IMR-90 (cell line): ENCODE results near the gene TIPARP. TPM values are rescaled to one million over a fixed set of nuclear protein-coding genes. Genes with fewer than 3 reads are reported as not detected.

Experiments used
- ATAC-seq: fragments of 200-7000 bp; cut with Tn5 transposase; 2 replicates; pipeline ENCODE4 v1.9.1; 2020; ENCODE audit warnings: low read depth, mild to moderate bottlenecking, moderate library complexity
- BruUV-seq: library from RNA; stranded (reverse); fragments of 400-500 nt; replicated peaks from 2 replicates; lab custom pipeline; 2021; lab: Mats Ljungman, UMichigan
- CTCF ChIA-PET: fragments of 300-600 bp; formaldehyde crosslinking; extraction: SDS; loops from one replicate; lab custom pipeline; 2021; ENCODE audit warnings: antibody characterized with exemption; lab: Yijun Ruan, JAX
- POLR2A ChIA-PET: fragments of 300-600 bp; sonication (Branson Sonifier 250); formaldehyde crosslinking; loops from one replicate; lab custom pipeline; 2022; ENCODE audit warnings: antibody characterized with exemption; ENCODE audit not compliant: unreplicated experiment; lab: Charles Lee
- DNase-seq: peaks from one replicate; pipeline ENCODE4 v3.0.0; 2013
- H2AFZ ChIP-seq: replicated peaks from 2 replicates; pipeline ENCODE3; 2013; ENCODE audit warnings: low read length, mild to moderate bottlenecking; ENCODE audit not compliant: poor library complexity
- H2AK5ac ChIP-seq: 2 replicates; pipeline ENCODE4 v1.6.1; 2013; ENCODE audit warnings: low read depth, low read length, inconsistent platforms
- H2AK9ac ChIP-seq: replicated peaks from 2 replicates; pipeline ENCODE3; 2013; ENCODE audit warnings: mild to moderate bottlenecking, low read depth, low read length, moderate library complexity; ENCODE audit not compliant: poor library complexity
- H2BK120ac ChIP-seq: 2 replicates; pipeline ENCODE4 v1.6.1; 2013; ENCODE audit warnings: low read depth, low read length, inconsistent platforms
- H2BK15ac ChIP-seq: 3 replicates; pipeline ENCODE4 v1.6.1; 2013; ENCODE audit warnings: low read depth, low read length, inconsistent platforms
- H2BK20ac ChIP-seq: 2 replicates; pipeline ENCODE4 v1.6.1; 2013; ENCODE audit warnings: low read depth, mild to moderate bottlenecking, inconsistent platforms, low read length, moderate library complexity
- H2BK5ac ChIP-seq: 2 replicates; pipeline ENCODE4 v1.6.1; 2013; ENCODE audit warnings: mild to moderate bottlenecking, low read depth, low read length, inconsistent platforms; ENCODE audit not compliant: poor library complexity, severe bottlenecking
- H3K14ac ChIP-seq: replicated peaks from 2 replicates; pipeline ENCODE4 v1.6.1; 2013; ENCODE audit warnings: low read depth, low read length, inconsistent platforms
- H3K18ac ChIP-seq: 2 replicates; pipeline ENCODE4 v1.6.1; 2013; ENCODE audit warnings: low read depth, low read length, control low read depth
- H3K23ac ChIP-seq: 2 replicates; pipeline ENCODE4 v1.6.1; 2013; ENCODE audit warnings: low read depth, low read length, inconsistent platforms
- H3K27ac ChIP-seq: 2 replicates; pipeline ENCODE4 v1.5.1; 2013; ENCODE audit warnings: mild to moderate bottlenecking, control low read depth, low read length; ENCODE audit not compliant: insufficient read depth
- H3K27me3 ChIP-seq: 2 replicates; pipeline ENCODE4 v1.6.1; 2013; ENCODE audit warnings: low read length; ENCODE audit not compliant: control insufficient read depth, insufficient read depth
- H3K36me3 ChIP-seq: 2 replicates; pipeline ENCODE4 v1.6.1; 2013; ENCODE audit warnings: low read length, mixed read lengths; ENCODE audit not compliant: control insufficient read depth, insufficient read depth
- H3K4ac ChIP-seq: 2 replicates; pipeline ENCODE4 v1.6.1; 2013; ENCODE audit warnings: low read depth, low read length, inconsistent platforms
- H3K4me1 ChIP-seq: 2 replicates; pipeline ENCODE4 v1.6.1; 2013; ENCODE audit warnings: low read length, mixed read lengths; ENCODE audit not compliant: control insufficient read depth, insufficient read depth
- H3K4me2 ChIP-seq: 2 replicates; pipeline ENCODE4 v1.6.1; 2013; ENCODE audit warnings: low read depth, mild to moderate bottlenecking, control low read depth, low read length, moderate library complexity
- H3K4me3 ChIP-seq: 2 replicates; pipeline ENCODE4 v1.5.1; 2013; ENCODE audit warnings: low read depth, mild to moderate bottlenecking, control low read depth, low read length, moderate library complexity; ENCODE audit not compliant: insufficient read depth
- H3K56ac ChIP-seq: 2 replicates; pipeline ENCODE4 v1.6.1; 2013; ENCODE audit warnings: low read length, inconsistent platforms; ENCODE audit not compliant: insufficient read depth; ENCODE audit errors: extremely low read depth
- H3K79me1 ChIP-seq, 2 experiments: 2 replicates each; pipeline ENCODE4 v1.6.1; 2013; ENCODE audit warnings: low read length in 2 of 2, inconsistent platforms in 1 of 2, low read depth in 1 of 2
- H3K9ac ChIP-seq: 2 replicates; pipeline ENCODE4 v1.6.1; 2013; ENCODE audit warnings: low read depth, low read length, control low read depth
- H3K9me1 ChIP-seq: 2 replicates; pipeline ENCODE4 v1.6.1; 2013; ENCODE audit warnings: low read length, inconsistent platforms; ENCODE audit not compliant: insufficient read depth
- H3K9me3 ChIP-seq: 2 replicates; pipeline ENCODE4 v1.6.1; 2013; ENCODE audit warnings: low read length; ENCODE audit not compliant: control insufficient read depth, insufficient read depth
- H4K20me1 ChIP-seq: 2 replicates; pipeline ENCODE4 v1.6.1; 2013; ENCODE audit warnings: low read length, inconsistent platforms; ENCODE audit not compliant: insufficient read depth
- H4K5ac ChIP-seq: 2 replicates; pipeline ENCODE4 v1.6.1; 2013; ENCODE audit warnings: mild to moderate bottlenecking, low read depth, low read length, control low read depth
- H4K8ac ChIP-seq, 2 experiments: 2 replicates each; pipeline ENCODE4 v1.6.1; 2013; ENCODE audit warnings: low read depth in 2 of 2, low read length in 2 of 2, control low read depth in 1 of 2, inconsistent platforms in 1 of 2
- H4K91ac ChIP-seq: 2 replicates; pipeline ENCODE4 v1.6.1; 2013; ENCODE audit warnings: low read depth, low read length, inconsistent platforms; ENCODE audit not compliant: insufficient read depth
- BHLHE40 ChIP-seq: fragments of 150-350 bp; IDR thresholded peaks from 2 replicates; pipeline ENCODE4 v1.6.1; 2016; ENCODE audit warnings: mild to moderate bottlenecking, low read depth, low read length
- CEBPB ChIP-seq: IDR thresholded peaks from 2 replicates; pipeline ENCODE4 v1.6.1; 2012; ENCODE audit warnings: low read depth, low read length, improper control_type of control experiment
- CHD1 ChIP-seq: IDR thresholded peaks from 2 replicates; pipeline ENCODE4 v1.6.1; 2012; ENCODE audit warnings: low read depth, low read length, improper control_type of control experiment
- MAZ ChIP-seq: IDR thresholded peaks from 2 replicates; pipeline ENCODE4 v1.6.1; 2012; ENCODE audit warnings: low read depth, mild to moderate bottlenecking, low read length, improper control_type of control experiment, moderate library complexity, borderline replicate concordance
- NFE2L2 ChIP-seq: fragments of 150-350 bp; IDR thresholded peaks from 2 replicates; pipeline ENCODE4 v1.6.1; 2016; ENCODE audit warnings: low read depth, mild to moderate bottlenecking, low read length
- POLR2A ChIP-seq: IDR thresholded peaks from 2 replicates; pipeline ENCODE4 v1.6.1; 2012; ENCODE audit warnings: mild to moderate bottlenecking, low read depth, low read length
- RCOR1 ChIP-seq: IDR thresholded peaks from 2 replicates; pipeline ENCODE4 v1.6.1; 2012; ENCODE audit warnings: mild to moderate bottlenecking, low read length, improper control_type of control experiment; ENCODE audit not compliant: insufficient replicate concordance
- RFX5 ChIP-seq: IDR thresholded peaks from 2 replicates; pipeline ENCODE4 v1.8.0; 2012; ENCODE audit warnings: low read depth, mild to moderate bottlenecking, low read length, moderate library complexity
- dilution Hi-C: fragments of 300-500 bp; cut with HindIII; formaldehyde crosslinking; loops from one replicate; pipeline ENCODE4 v1.14.3; 2018; ENCODE audit warnings: low sequenced_read_pairs; ENCODE audit not compliant: unreplicated experiment
- in situ Hi-C: fragments of 300-500 bp; cut with MboI; formaldehyde crosslinking; loops from 3 replicates; pipeline ENCODE4 v1.14.3; 2019; ENCODE audit warnings: low sequenced_read_pairs, inconsistent platforms, mixed read lengths
- intact Hi-C: fragments of 100-400 bp; cut with micrococcal nuclease; formaldehyde crosslinking; loops from 2 replicates; pipeline ENCODE4 v1.10.0; 2022
- polyA plus RNA-seq, 3 experiments: library from polyadenylated mRNA; depleted of rRNA; stranded (reverse); fragments of >200 nt; gene quantifications; 2 replicates each; pipeline ENCODE4 v1.2.3, GENCODE V29; 2012; ENCODE audit warnings: low replicate concordance in 1 of 3
- total RNA-seq: library from RNA; depleted of rRNA; stranded (reverse); fragments of >200 nt; gene quantifications from 2 replicates; pipeline ENCODE4 v1.2.3, GENCODE V29; 2012
- TF ChIP-seq, protein P1 (sequence below): fragments of 150-350 bp; IDR thresholded peaks from 2 replicates; pipeline ENCODE4 v1.6.1; 2017; ENCODE audit warnings: mild to moderate bottlenecking, antibody characterized with exemption, low read length, low read depth
- TF ChIP-seq, protein P2 (sequence below): fragments of 150-350 bp; IDR thresholded peaks from 2 replicates; pipeline ENCODE4 v1.6.1; 2016; ENCODE audit warnings: low read depth, mild to moderate bottlenecking, low read length, moderate library complexity, borderline replicate concordance
- TF ChIP-seq, protein P3 (sequence below): conservative IDR thresholded peaks from 2 replicates; pipeline ENCODE4 v1.5.1; 2012; ENCODE audit warnings: mild to moderate bottlenecking, low read depth, low read length, improper control_type of control experiment

TIPARP gene
- total and polyA plus RNA-seq, 2 of the 4 experiments (the other 2 are of a cell fraction) = 12.6 to 70.8 TPM

DNA sequence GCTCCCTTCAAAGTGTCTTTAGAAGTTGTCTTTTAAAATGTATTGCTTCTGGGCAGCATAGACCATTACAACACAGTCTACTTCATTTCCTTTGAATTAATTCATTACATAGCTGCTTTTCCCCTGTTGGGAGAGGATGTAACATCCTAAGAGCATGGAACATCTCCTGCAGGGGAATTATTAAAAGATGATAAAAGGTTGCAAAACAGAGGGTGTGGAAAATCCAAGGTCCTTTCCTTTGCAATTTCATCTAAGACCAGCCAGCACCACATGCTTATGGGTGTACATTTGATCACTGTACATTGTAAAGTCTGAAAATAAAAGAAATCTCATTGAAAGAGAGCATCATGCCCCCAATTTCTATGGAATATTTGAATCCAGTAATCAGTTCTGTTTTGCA lies 57.4 kb downstream of the TIPARP start:
- BruUV-seq = no TSS peak
- intact Hi-C loops = no loop called here
- Histone ChIP-seq H3K18ac (no peak overlapping the region), H2BK5ac (no peak overlapping the region), H3K14ac (no peak overlapping the region), H3K79me1 (peaks cover 0 to 4% of the 10 kb centered on the region in 2 experiments; a peak in 1 of 4 replicates), H3K36me3 (no peaks in the 10 kb centered on the region), H3K9me1 (peaks cover 10% of the 10 kb centered on the region; the same call in 1 of the 2 replicates), H3K27me3 (no peaks in the 10 kb centered on the region), H3K9me3 (no peaks in the 10 kb centered on the region), H3K4me2 (no peak overlapping the region), H2AK5ac (no peak overlapping the region), H3K9ac (no peak overlapping the region), H3K27ac (no peak overlapping the region), H2BK120ac (no peak overlapping the region), H4K5ac (no peak overlapping the region), H3K4ac (no peak overlapping the region), H4K20me1 (no peaks in the 10 kb centered on the region), H3K4me1 (peaks cover 8% of the 10 kb centered on the region), H4K8ac (no peak overlapping the region), H2AFZ (no peak overlapping the region), H3K23ac (no peak overlapping the region), H2AK9ac (no peak overlapping the region), H3K4me3 (no peak overlapping the region), H4K91ac (no peak overlapping the region), H3K56ac (no peak overlapping the region), H2BK20ac (no peak overlapping the region), H2BK15ac (no peak overlapping the region)
- no peak for DNase-seq
- TF ChIP-seq RCOR1 (no peak), CEBPB (no peak), BHLHE40 (no peak), CHD1 (no peak), NFE2L2 (no peak), MAZ (no peak), RFX5 (no peak), POLR2A (no peak)
- TF ChIP-seq, protein P1, sequence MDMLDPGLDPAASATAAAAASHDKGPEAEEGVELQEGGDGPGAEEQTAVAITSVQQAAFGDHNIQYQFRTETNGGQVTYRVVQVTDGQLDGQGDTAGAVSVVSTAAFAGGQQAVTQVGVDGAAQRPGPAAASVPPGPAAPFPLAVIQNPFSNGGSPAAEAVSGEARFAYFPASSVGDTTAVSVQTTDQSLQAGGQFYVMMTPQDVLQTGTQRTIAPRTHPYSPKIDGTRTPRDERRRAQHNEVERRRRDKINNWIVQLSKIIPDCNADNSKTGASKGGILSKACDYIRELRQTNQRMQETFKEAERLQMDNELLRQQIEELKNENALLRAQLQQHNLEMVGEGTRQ = no peak
- TF ChIP-seq, protein P2, sequence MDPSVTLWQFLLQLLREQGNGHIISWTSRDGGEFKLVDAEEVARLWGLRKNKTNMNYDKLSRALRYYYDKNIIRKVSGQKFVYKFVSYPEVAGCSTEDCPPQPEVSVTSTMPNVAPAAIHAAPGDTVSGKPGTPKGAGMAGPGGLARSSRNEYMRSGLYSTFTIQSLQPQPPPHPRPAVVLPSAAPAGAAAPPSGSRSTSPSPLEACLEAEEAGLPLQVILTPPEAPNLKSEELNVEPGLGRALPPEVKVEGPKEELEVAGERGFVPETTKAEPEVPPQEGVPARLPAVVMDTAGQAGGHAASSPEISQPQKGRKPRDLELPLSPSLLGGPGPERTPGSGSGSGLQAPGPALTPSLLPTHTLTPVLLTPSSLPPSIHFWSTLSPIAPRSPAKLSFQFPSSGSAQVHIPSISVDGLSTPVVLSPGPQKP = no peak
- TF ChIP-seq, protein P3, sequence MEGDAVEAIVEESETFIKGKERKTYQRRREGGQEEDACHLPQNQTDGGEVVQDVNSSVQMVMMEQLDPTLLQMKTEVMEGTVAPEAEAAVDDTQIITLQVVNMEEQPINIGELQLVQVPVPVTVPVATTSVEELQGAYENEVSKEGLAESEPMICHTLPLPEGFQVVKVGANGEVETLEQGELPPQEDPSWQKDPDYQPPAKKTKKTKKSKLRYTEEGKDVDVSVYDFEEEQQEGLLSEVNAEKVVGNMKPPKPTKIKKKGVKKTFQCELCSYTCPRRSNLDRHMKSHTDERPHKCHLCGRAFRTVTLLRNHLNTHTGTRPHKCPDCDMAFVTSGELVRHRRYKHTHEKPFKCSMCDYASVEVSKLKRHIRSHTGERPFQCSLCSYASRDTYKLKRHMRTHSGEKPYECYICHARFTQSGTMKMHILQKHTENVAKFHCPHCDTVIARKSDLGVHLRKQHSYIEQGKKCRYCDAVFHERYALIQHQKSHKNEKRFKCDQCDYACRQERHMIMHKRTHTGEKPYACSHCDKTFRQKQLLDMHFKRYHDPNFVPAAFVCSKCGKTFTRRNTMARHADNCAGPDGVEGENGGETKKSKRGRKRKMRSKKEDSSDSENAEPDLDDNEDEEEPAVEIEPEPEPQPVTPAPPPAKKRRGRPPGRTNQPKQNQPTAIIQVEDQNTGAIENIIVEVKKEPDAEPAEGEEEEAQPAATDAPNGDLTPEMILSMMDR = no peak
- in situ Hi-C loops = no loop called here
- ChIA-PET POLR2A (no interaction called here), CTCF (no interaction called here)
- dilution Hi-C loops = no loop called here
- ATAC-seq = no peak
